Measurements from ENCODE around the gene PRTN3. TPM values are rescaled to one million over a fixed set of nuclear protein-coding genes. Genes with fewer than 3 reads are reported as not detected.

PRTN3 gene
- total RNA-seq, 1 donor, result not detected

DNA sequence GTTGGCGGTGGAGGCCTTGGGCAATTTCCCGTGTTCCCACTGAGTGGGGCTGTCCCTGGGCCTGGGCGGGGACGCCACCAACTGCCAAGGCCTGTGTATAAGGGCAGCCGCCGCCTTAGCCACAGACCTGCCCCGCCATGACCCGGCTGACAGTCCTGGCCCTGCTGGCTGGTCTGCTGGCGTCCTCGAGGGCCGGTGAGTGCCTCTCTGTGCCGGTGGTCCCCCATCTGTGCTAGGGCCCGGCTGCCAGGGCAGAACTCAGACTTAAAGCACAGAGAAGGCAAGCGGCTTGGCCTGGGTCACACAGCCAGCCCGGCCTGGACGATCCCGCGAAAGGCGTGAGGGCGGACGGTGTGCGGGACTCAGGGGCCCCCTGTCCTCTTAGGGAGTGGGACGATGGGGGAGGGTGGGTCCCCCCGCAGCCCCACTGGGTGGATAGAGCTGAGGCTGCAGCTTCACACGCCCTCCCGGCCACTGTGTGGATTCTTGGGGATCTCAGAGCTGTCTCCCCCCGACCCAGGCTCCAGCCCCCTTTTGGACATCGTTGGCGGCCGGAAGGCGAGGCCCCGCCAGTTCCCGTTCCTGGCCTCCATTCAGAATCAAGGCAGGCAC is 13.0 kb upstream of the PRTN3 start, which contains the start of gene AZU1:
Gene AZU1, plus strand, starts transcription at position 128 of the 612 bp plus-strand sequence. Its CDS starts 10 bp downstream, at position 138.
- H4K20me1 ChIP-seq (ENCODE audit: insufficient read depth, low read length), result no peaks in the 10 kb centered on the region
- H3K9me3 ChIP-seq (ENCODE audit: low read depth, low read length), result no peaks in the 10 kb centered on the region
- DNase-seq (ENCODE audit: insufficient read length, low spot score, missing footprints), result no peak
- no peaks in the 10 kb centered on the region for H3K27me3 ChIP-seq (ENCODE audit: insufficient read depth, low read length)
- no peak within 1 kb of the TSS for H3K4me2 ChIP-seq (ENCODE audit: insufficient read depth, low read length)
- no peaks in the 10 kb centered on the region for H3K79me2 ChIP-seq (ENCODE audit: insufficient read depth, low read length)
- no peak within 1 kb of the TSS for H3K27ac ChIP-seq (ENCODE audit: low read depth, low read length)
- H3K4me3 ChIP-seq (ENCODE audit: insufficient read depth, low read length), result no peak within 1 kb of the TSS
- H3K36me3 ChIP-seq (ENCODE audit: insufficient read depth, low read length), result no peaks in the 10 kb centered on the region
- peaks cover 8% of the 10 kb centered on the region for H3K4me1 ChIP-seq (ENCODE audit: insufficient read depth, low read length)
- no peak within 1 kb of the TSS for H2AFZ ChIP-seq (ENCODE audit: low read length)
- TF ChIP-seq CTCF (IDR thresholded peaks at IDR 0.05; ENCODE audit: extremely low read depth, low read depth, low read length), result no peak

DNA sequence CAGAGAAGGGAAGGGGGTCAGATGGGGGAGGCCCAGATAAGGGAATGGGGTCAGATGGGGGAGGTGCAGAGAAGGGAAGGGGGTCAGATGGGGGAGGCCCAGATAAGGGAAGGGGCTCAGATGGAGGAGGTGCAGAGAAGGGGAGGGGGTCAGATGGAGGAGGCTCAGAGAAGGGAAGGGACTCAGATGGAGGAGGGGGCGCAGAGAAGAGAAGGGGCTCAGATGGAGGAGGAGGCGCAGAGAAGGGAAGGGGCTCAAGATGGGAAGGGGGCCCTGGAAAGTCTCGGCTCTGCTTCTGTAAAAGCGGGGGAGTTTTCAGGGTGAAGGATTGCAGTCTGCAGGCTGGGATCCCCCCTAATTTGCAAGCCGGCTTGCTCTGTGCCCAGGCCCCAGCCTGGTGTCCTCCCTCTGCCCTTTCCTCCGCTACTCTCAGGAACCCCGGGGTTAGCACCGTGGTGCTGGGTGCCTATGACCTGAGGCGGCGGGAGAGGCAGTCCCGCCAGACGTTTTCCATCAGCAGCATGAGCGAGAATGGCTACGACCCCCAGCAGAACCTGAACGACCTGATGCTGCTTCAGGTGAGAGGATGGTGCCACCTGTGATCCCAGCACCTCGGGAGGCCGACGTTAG is 11.6 kb upstream of the PRTN3 start:
- Histone ChIP-seq H3K27me3 (ENCODE audit: insufficient read depth, low read length) (no peaks in the 10 kb centered on the region), H3K27ac (ENCODE audit: low read depth, low read length) (no peak overlapping the region), H4K20me1 (ENCODE audit: insufficient read depth, low read length) (no peaks in the 10 kb centered on the region), H3K4me1 (ENCODE audit: insufficient read depth, low read length) (no peaks in the 10 kb centered on the region), H3K36me3 (ENCODE audit: insufficient read depth, low read length) (no peaks in the 10 kb centered on the region), H3K9me3 (ENCODE audit: low read depth, low read length) (no peaks in the 10 kb centered on the region), H3K79me2 (ENCODE audit: insufficient read depth, low read length) (no peaks in the 10 kb centered on the region), H3K4me2 (ENCODE audit: insufficient read depth, low read length) (no peak overlapping the region), H3K4me3 (ENCODE audit: insufficient read depth, low read length) (no peak overlapping the region), H2AFZ (ENCODE audit: low read length) (no peak overlapping the region)
- TF ChIP-seq CTCF (IDR thresholded peaks at IDR 0.05; ENCODE audit: extremely low read depth, low read depth, low read length), result no peak
- DNase-seq (ENCODE audit: insufficient read length, low spot score, missing footprints), result no peak

DNA sequence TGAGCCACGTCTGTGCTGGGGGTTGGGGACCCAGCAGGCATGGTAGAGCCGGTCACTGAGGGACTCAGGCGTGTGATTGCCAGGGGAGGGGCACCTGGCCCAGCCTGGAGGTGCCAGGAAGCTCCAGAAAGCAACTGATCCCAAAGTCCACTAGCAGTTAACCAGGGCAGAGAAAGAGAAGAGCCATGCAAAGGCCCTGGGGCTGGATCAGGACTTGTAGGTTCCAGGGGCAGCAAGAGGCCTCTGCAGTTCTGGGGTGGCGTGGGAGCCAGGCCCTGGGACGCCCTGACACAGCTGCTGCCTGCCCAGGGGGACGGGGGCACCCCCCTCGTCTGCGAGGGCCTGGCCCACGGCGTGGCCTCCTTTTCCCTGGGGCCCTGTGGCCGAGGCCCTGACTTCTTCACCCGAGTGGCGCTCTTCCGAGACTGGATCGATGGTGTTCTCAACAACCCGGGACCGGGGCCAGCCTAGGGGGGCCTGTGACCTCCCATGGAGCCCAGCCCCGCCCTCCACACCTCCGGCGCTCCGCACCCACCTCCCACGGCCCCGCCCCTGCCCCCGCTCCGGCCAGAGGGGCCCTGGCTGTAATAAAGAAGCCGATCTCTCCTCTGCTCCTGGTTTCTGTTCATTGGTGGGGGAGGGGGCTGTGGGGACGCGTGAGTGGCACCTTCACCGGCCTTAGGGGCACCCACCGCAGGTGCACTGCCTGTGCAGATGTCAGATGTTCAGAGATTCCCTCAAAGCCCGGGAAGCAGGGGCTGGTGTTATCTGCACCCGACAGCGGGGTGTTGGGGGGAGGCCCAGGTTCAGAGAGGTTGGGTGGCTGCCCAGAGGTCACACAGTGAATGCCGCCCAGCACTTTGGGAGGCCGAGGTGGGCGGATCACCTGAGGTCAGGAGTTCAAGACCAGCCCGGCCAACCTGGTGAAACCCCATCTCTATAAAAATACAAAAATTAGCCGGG is 9.1 kb upstream of the PRTN3 start:
- H3K4me1 ChIP-seq (ENCODE audit: insufficient read depth, low read length), result no peaks in the 10 kb centered on the region
- no peak overlapping the region for H2AFZ ChIP-seq (ENCODE audit: low read length)
- H3K4me2 ChIP-seq (ENCODE audit: insufficient read depth, low read length), result no peak overlapping the region
- no peak overlapping the region for H3K27ac ChIP-seq (ENCODE audit: low read depth, low read length)
- TF ChIP-seq CTCF (IDR thresholded peaks at IDR 0.05; ENCODE audit: extremely low read depth, low read depth, low read length), result no peak
- H3K36me3 ChIP-seq (ENCODE audit: insufficient read depth, low read length), result no peaks in the 10 kb centered on the region
- H3K27me3 ChIP-seq (ENCODE audit: insufficient read depth, low read length), result peaks cover 2% of the 10 kb centered on the region
- H3K79me2 ChIP-seq (ENCODE audit: insufficient read depth, low read length), result no peaks in the 10 kb centered on the region
- no peak for DNase-seq (ENCODE audit: insufficient read length, low spot score, missing footprints)
- H3K9me3 ChIP-seq (ENCODE audit: low read depth, low read length), result no peaks in the 10 kb centered on the region
- no peaks in the 10 kb centered on the region for H4K20me1 ChIP-seq (ENCODE audit: insufficient read depth, low read length)
- H3K4me3 ChIP-seq (ENCODE audit: insufficient read depth, low read length), result no peak overlapping the region
